ENCODE data around the gene SCN1B.
"Not testable (repeated sequence)": the region's sequence is repeated elsewhere in the genome, so short reads cannot be mapped to it uniquely, and the experiment has no call there.

Gene SCN1B

DNA sequence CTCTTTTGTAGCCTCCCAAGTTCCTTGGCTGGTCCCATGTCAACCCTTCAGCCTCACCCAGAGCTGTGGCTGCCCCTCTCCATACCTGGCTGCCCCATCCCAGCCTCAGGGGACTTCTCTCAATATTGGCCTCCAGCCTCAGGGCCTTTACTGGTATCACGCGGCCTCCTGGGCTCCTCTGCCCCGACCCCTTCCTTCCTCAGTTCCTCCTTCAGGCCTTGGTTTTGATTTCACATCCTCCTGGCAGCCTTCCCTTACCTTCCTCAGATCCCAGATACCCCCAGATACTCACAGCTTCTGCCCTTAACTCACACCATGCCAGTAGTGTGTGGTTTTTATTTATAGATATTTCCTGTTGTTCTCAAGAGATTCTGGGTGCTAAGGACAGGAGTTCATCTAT is 12.8 kb upstream of the SCN1B start:
- no peak for DNase-seq (ENCODE audit: low read depth)

DNA sequence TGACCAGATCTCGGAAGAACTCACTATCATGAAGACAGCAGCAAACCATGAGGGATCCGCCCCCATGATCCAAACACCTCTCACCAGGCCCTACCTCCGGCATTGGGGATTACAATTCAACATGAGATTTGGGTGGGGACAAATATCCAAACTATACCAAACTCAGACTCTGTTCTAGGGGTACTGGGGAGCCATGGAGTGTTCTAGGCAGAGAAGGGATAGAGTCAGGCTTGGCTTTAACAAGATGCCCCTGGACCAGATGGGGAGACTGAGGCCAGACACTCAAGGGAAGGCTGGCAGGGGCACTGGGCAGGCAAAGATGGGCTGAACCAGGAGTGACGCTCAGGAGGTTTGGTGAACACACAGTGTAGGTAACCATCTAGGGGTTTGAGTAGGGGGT is 11.9 kb upstream of the SCN1B start:
- no peak for DNase-seq (ENCODE audit: low read depth)

DNA sequence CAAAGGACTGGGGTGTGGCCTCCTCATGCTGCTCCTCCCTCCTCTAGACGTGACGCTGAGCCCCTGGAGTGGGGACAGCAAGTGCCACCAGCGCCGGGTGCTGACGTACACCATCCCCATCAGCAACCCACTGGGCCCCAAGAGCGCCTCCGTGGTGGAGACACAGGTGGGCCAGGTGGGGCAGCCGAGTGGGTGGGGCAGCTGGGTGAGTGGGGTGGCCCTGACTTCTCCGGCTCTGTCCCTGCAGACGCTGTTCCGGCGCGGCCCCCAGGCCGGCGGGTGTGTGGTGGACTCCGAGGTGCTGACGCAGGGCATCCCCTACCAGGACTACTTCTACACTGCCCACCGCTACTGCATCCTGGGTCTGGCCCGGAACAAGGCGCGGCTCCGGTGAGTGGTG is 11.1 kb upstream of the SCN1B start:
- DNase-seq (ENCODE audit: low read depth): no peak

DNA sequence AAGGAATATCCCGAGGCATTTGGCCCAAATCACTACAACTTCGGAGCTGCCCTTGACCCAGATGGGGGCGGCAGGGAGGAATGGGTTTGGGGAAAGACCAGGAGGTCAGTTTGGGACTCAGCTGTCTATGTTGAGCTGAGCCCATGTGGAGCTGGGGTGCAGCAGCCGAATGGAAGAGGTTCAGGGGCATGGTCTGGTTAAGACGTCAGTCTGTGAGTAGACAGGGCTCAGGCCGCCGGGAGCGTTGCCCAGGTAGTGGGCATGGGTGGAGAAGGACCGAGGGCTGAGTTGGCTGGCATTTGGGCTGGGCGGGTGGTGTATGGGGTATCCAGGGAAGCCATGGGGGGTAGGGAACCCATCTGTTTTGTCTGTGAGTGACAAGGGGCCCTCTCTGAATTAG is 9.3 kb upstream of the SCN1B start:
- no peak for DNase-seq (ENCODE audit: low read depth)

DNA sequence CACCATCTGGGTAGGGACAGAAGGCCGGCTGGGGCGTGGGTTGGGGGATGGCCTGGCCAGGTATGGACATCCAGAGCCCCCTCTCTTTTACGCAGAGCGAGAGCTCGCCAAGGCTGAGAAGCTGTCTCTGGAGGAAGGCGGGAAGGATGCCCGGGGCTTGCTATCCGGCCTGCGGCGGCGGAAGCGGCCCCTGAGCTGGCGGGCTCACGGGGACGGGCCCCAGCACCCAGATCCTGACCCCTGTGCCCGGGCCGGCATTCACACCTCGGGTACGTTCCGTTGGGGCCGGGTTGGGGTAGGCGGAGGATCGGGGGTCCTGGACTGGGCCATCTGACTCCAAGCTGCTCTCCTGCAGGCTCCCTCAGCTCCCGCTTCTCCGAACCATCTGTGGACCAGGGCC is 8.7 kb upstream of the SCN1B start:
- no peak for DNase-seq (ENCODE audit: low read depth)

DNA sequence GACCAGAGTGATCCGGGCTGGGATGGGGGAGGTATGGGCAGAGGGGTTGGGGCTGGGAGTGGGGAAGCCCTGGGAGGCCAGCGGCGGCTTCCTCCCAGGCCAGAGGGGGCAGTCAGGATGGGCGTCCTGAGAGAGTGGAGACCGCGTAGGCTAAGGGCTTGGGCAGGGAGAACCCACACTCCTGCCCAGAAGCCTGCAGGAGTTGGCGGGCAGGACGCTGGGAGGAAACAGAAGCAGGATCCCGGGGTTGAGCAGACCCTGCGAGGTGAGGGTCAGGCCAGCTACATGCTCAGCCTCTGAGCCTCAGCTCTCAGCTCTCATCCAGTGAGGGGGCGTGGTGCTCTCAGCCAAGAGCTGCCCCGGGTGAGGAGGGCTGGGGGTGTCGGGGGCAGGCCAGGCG is 7.8 kb upstream of the SCN1B start:
- DNase-seq (ENCODE audit: low read depth): no peak

DNA sequence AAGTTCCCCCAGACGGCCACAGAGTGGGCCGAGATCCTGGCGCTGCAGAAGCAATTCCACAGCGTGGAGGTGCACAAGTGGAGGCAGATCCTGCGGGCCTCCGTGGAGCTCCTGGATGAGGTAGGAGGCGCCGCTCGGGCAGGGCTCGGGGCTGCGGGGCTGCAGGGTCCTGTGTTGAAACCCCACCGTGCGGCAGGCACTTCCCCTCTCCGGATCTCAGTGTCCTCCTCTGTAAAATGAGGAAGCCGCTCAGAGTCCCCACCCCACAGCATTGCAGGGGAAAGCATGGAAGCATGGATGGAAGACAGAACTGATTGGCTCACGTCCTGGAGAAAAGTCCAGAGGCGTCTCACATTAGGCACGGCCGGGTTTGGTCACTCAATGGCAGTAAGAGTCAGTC is 6.8 kb upstream of the SCN1B start:
- no peak for DNase-seq (ENCODE audit: low read depth)

DNA sequence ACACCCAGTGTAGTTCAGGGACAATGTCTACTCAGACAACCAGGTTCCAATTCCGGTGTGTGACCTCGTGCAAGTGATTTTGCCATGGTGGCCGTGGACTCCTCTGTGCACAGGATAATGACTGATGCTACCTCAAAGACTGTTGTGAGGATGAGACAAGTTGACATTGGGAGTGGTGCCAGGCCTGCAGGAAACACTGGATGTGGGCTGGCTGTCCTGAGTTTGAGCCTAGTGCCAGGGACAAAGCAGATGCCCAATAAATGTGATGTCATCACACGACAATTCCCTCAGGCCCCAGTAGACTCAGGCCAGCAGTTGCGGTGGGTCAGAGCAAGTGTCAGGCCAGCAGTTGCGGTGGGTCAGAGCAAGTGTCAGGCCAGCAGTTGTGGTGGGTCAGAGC is 6.2 kb upstream of the SCN1B start:
- no peak for DNase-seq (ENCODE audit: low read depth)

DNA sequence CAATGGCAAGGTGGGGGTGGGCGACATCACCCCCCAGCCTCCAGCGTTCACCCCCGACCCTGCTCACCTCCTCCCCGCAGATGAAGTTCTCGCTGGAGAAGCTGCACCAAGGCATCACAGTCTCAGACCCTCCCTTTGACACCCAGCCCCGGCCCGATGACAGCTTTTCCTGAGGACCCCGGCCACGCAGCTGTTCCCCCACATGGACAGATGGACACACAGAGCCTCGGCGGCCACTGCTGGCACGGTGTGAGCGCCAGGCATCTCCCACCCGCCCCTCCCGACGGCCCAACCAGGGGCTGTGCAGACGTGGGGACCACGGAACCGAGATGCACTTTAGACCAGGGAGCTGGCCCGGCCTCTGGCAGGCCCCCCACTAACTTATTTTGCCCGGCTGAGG is 4.3 kb upstream of the SCN1B start:
- DNase-seq (ENCODE audit: low read depth): no peak

DNA sequence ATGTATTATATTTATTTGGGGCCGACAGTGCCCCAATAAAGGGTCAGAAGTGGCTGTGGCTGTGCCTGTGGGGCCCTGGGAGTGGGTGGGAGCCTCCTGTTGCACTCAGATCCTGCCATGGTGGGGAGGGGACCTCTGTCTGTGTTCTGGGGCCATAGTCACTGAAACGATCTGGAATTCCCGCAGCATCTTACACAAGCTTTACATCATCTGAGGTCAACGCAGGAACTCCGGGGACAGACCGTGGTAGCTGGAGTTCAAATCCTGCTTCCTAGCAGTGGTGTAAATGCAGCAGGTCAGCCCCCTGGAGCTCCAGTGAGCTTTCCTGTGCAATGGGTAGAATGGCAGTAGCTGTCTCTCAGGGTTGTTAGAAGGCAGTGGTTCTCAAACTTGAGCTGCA is 3.9 kb upstream of the SCN1B start:
- DNase-seq (ENCODE audit: low read depth): no peak

DNA sequence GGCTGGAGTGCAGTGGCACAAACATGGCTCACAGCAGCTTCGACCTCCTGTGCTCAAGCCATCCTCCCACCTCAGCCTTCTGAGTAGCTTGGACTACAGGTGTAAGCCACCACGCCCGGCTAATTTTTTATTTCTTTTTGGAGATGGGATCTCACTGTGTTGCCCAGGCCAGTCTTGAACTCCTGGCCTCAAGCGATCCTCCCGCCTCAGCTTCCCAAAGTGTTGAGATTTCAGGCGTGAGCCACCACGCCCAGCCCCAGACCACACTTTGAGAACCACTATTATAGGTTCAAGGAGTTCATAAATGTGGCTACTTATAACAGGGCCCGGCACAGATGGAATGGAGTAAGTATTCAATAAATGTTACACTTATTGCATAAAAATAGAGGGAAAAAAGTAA is 3.3 kb upstream of the SCN1B start:
- DNase-seq (ENCODE audit: low read depth): no peak

DNA sequence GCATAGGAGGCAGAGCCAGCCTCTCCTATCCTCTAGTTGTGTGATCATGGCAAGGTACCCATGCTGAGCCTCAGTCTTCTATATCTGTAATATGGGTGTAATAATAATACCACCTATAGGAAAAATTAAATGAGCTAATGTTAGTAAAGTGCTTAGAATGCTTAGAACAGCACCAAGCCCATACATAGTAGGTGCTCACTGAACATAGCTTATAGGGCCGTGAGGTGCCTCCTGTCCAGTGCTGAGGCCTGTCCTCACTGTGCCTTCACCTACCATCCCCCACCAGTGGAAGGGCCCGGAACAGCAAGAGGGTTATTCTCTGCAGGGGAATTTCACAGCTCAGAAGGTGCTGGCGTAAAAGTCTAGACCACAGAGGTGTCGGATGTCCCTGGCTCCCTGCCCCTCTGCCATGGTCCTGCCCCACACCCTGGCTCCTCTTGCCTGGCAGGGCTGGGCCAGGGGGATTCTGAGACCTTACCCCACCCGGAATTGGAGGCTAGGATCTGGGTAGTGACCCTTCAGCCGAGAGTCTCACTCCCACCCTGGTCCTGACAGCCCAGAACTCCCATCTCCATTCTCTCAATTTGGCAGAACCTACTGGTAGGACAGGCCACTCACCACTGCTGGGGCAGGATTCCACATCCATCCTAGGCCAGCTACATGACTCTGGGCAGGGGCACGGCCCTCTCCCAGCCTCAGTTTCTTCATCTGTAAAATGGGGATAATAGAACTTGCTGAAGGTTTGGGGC is 2.2 kb upstream of the SCN1B start:
- DNase-seq (ENCODE audit: low read depth): no peak

DNA sequence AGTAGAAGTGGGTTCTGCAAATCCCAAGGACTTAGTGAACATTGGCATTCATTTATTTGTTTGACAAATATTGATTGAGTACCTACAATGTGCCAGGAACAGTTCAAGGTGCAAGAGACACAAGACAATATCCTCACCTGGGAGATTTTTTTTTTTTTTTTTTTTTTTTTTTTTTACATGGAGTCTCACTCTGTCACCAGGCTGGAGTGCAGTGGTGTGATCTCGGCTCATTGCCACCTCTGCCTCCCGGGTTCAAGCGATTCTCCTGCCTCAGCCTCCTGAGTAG is 1.7 kb upstream of the SCN1B start:
- DNase-seq (ENCODE audit: low read depth): not testable (repeated sequence)

DNA sequence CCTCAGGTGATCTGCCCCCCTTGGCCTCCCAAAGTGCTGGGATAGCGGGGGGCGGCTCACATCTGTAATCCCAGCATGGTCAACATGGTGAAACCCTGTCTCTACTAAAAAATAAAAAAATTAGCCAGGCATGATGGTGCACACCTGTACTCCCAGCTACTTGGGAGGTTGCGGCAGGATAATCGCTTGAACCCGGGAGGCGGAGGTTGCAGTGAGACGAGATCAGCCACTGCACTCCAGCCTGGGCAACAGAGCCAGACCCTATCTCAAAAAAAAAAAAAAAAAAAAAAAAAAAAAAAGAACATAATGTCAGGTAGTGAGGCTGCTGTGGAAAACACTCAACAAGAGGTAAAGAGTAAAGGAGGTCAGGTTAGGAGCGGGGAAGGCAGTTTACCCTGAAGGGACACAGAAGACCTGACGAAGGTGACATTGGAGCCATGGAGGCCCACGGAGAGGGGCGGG is 964 bp upstream of the SCN1B start:
- DNase-seq (ENCODE audit: low read depth): not testable (repeated sequence)

DNA sequence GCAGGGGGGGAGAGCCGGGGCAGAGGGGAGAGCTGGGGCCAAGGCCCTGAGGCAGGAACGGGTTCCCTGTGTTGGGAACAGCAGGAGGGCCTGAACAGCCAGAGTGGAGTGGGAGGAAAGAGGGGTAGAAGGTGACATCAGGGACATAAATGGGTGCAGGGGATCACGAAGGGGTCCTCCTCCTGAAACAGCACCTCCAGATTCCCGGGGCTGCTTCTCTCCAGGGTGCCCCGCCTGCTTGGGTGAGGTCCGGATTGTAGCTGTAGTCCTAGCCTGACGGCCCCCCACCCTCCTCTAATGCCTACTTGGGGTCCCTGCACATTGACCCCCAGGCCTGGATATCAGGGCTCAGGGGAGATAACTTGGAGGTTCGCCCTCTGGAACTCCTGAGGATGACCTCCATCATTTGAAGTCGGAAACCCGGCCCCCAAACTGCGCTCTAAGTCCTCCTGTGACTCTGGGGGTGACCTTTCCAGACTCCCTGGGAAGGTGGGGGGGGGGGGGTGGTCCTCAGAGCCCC is 473 bp upstream of the SCN1B start:
- no peak for DNase-seq (ENCODE audit: low read depth)

DNA sequence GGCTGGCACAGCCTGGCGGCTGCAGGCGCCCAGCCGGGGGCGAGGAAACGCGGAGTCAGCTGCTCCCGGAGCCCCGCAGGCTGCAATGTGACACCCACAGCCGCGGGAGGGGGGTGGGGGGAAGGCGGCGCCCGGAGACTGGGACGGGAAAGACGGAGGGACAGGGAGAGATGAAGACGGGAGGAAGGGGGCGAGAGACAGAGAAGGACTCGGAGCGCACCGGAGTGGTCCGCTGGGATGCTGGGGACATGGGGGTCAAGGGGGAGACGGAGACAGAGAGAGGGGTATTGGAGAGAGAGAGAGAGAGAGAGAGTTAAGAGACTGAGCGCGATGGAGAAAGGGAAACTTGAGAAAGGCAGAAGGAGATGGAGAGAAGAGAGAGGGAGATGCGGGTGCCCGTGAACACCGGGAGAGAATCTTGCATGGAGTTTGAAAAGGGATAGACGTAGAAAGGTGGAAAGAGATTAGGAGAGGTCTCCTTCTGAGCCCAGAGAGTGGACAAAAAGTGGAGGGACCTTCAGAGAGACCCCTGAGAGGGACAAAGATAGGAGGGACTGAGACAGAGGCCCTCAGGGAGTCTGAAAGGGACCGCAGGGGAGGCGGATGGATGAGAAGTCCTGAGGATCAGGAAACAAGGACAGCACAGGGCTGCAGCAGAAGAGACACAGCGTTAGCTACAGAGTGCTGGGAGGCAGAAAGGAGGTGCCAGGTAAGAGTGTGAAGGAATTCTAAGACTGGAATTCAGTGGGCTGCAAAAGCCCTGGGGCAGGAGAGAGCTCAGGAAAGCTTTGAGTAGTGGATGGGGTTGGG is 1.0 kb downstream of the SCN1B start:
- DNase-seq (ENCODE audit: low read depth): no peak

DNA sequence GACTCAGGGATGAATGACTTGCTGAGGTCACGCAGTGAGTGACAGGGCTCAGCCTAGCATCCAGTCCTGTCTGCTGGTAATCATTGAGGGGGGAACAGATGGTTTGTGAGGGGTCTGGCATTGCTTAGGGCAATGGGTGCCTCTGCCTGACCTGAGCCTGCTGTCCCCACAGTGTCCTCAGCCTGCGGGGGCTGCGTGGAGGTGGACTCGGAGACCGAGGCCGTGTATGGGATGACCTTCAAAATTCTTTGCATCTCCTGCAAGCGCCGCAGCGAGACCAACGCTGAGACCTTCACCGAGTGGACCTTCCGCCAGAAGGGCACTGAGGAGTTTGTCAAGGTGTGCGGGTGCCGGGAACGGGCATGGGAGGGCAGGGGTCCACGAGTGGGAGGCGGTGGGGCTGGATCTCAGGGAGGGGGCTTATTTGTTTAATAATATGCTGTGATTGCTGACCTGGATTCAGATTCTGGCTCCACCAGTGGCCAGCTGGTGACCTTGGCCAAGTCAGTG is 2.1 kb downstream of the SCN1B start:
- DNase-seq (ENCODE audit: low read depth): no peak

DNA sequence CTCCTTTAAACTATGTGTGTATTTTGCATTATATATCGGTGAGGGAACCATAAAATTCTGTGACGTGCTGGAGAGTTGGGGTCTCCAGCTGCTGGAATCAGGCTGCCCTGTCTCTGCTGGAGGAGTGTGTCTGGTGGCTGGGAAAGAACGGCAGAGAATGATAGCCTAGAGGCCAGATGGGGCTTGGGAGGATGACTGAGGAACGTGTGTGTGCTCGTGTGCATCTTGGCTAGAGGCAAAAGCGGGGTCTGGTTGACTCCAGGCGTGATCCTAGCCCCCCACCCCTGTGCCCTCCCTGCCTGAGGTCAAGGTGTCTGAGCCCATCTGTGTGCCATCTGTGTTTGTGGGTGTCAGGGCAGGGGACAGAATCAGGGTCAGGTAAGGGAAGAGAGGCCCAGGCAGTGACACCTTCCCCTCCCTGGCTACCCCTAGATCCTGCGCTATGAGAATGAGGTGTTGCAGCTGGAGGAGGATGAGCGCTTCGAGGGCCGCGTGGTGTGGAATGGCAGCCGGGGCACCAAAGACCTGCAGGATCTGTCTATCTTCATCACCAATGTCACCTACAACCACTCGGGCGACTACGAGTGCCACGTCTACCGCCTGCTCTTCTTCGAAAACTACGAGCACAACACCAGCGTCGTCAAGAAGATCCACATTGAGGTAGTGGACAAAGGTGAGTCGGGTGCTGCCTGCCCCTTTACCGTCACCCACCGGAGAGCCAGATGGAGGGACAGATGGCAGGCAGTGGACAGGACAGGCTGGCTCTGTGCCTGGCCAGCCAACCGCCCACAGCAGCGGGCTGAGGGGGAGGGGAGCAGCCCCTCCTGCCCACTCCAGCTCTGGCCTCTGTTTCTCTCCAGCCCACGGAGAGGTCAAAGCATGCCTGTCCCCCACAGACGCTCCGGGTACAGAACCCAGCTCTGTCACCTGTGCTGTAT is 3.1 kb downstream of the SCN1B start:
- DNase-seq (ENCODE audit: low read depth): no peak

DNA sequence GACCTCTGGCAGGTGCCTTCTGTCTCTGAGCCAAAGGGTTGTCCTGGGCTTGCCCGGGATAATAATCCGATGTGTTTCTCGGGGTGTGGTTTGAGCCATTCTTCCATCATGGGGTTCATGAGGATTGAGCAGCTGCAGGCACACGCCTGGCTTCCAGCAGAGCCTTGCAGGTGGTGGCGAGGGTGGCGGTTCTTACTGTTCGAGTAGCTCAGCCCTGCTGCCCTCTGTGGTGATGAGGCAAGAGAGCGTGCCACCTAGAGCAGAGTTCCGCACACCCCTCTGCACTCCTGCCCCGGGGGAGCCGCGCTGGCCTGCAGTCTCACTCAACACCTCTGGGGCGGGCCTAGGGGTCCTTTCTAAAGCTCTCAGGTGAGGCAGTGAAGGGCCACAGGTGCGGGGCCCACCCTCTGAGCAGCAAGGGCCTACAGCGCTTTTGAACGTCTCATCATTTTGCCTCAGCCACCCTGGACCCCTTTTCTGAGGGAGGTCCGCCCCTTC is 3.8 kb downstream of the SCN1B start:
- no peak for DNase-seq (ENCODE audit: low read depth)

DNA sequence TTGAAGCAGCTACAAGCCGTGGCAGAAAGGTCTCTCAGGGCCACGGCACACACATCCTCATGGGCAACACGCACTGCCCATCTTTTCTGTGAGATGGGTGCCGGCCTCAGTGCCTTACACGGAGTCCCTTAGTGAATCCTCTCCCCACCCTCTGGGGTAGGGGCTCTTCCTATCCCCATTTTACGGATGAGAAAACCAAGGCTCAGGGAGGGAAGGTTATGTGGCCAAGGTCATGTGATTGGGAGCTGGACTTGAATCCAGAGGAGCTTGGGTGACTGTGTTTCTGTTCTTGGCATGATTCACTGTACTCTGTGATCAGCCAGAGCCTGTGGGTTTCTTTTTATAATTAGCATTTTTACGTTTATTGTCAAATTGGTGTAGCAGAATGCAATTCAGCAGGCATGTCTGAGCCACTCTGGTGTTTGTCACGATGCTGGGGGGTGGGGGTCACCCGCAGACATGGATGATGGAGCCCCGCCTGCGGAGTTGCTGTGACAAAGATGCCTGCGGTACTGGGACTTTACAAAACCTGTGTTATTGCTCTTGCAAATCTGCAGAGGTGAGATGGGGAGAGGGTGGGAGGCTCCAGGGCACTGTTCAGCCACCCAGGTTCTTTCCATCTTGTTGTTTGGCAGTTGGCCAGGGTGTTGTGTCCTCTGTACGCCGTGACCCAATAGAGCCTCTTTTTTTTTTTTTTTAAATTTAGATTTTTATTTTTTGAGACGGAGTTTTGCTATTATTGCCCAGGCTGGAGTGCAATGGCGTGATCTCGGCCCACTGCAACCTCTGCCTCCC is 4.5 kb downstream of the SCN1B start:
- DNase-seq (ENCODE audit: low read depth): no peak

Measured in T follicular helper cell (primary cell).